Measurements from ENCODE around the gene CYP2C19.
"Not testable (repeated sequence)": the region's sequence is repeated elsewhere in the genome, so short reads cannot be mapped to it uniquely, and the experiment has no call there.

Gene CYP2C19

GRCh38 chr10:94879214-94879613 is 116.7 kb downstream of the CYP2C19 start:
- TF ChIP-seq, protein P1, sequence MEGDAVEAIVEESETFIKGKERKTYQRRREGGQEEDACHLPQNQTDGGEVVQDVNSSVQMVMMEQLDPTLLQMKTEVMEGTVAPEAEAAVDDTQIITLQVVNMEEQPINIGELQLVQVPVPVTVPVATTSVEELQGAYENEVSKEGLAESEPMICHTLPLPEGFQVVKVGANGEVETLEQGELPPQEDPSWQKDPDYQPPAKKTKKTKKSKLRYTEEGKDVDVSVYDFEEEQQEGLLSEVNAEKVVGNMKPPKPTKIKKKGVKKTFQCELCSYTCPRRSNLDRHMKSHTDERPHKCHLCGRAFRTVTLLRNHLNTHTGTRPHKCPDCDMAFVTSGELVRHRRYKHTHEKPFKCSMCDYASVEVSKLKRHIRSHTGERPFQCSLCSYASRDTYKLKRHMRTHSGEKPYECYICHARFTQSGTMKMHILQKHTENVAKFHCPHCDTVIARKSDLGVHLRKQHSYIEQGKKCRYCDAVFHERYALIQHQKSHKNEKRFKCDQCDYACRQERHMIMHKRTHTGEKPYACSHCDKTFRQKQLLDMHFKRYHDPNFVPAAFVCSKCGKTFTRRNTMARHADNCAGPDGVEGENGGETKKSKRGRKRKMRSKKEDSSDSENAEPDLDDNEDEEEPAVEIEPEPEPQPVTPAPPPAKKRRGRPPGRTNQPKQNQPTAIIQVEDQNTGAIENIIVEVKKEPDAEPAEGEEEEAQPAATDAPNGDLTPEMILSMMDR (IDR thresholded peaks at IDR 0.05) = no peak
- H3K9me3 Mint-ChIP-seq = no peaks in the 10 kb centered on the region
- H3K36me3 Mint-ChIP-seq (ENCODE audit: low read depth) = no peaks in the 10 kb centered on the region
- peaks cover 6% of the 10 kb centered on the region for H3K27me3 Mint-ChIP-seq (ENCODE audit: low read depth, poor library complexity)
- H3K4me1 Mint-ChIP-seq = peaks cover 13% of the 10 kb centered on the region
- no peak overlapping the region for H3K27ac Mint-ChIP-seq
- no peak overlapping the region for H3K4me3 Mint-ChIP-seq
- no peak for DNase-seq

DNA sequence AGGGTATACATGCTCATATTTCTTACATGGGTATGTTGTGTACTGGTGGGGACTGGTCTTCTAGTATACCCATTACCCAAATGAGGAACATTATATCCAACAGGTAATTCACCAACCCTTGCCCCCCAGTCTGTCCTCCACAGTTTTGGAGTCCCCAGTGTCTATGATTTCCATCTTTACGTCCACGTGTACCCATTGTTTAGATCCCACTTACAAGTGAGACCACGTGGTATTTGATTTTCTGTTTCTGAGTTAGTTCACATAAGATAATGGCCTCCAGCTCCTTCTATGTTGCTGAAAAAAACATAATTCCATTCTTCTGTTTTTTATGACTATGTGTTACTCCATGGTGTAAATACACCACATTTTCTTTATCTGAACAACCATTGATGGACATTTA is 126.6 kb downstream of the CYP2C19 start:
- H3K4me3 Mint-ChIP-seq = no peak overlapping the region
- H3K4me1 Mint-ChIP-seq = no peaks in the 10 kb centered on the region
- no peak overlapping the region for H3K27ac Mint-ChIP-seq
- TF ChIP-seq, protein P1 (IDR thresholded peaks at IDR 0.05) = no peak
- H3K27me3 Mint-ChIP-seq (ENCODE audit: low read depth, poor library complexity) = no peaks in the 10 kb centered on the region
- H3K9me3 Mint-ChIP-seq = peaks cover 22% of the 10 kb centered on the region
- DNase-seq = no peak
- H3K36me3 Mint-ChIP-seq (ENCODE audit: low read depth) = no peaks in the 10 kb centered on the region

DNA sequence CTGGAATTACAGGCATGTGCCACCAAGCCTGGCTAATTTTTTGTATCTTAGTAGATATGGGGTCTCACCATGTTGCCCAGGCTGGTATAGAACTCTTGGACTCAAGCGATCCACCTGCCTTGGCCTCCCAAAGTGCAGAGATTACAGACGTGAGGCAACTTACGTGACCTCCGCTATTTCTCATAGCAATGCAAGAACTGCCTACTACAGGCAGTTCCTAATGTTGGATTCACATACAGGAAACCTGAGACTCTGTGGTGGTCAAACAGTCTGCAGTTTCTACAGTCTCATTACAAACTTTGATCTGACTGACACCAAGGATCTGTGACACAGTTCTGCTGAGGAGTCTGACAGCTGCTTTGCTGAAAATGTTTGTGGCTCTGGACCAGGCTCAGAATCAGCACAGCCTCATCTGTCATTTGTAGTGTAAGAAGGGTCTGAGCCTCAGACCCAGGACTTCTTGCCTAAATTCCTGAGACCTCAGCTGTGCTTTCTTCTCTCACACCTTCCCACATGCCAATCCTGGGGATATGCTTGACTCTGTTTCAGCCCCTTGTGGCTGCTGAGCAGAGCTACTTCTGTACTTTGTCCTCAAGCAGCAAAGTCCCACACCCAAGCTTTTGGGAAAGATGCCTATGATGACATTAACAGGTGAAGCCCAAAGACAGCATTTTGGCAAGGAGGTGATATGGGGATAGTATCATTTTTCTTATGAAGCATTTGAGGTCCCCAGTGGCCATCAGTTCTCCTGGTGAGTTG is 128.0 kb downstream of the CYP2C19 start:
- H3K9me3 Mint-ChIP-seq = peaks cover 30% of the 10 kb centered on the region
- no peaks in the 10 kb centered on the region for H3K27me3 Mint-ChIP-seq (ENCODE audit: low read depth, poor library complexity)
- H3K4me3 Mint-ChIP-seq = no peak overlapping the region
- DNase-seq = no peak
- TF ChIP-seq, protein P1 (IDR thresholded peaks at IDR 0.05) = no peak
- no peaks in the 10 kb centered on the region for H3K4me1 Mint-ChIP-seq
- no peaks in the 10 kb centered on the region for H3K36me3 Mint-ChIP-seq (ENCODE audit: low read depth)
- no peak overlapping the region for H3K27ac Mint-ChIP-seq

- not testable (repeated sequence) for H3K27me3 Mint-ChIP-seq (ENCODE audit: low read depth, poor library complexity); H3K27ac Mint-ChIP-seq; H3K4me1 Mint-ChIP-seq; H3K36me3 Mint-ChIP-seq (ENCODE audit: low read depth); H3K4me3 Mint-ChIP-seq; DNase-seq
- peaks cover 60% of the 10 kb centered on the region for H3K9me3 Mint-ChIP-seq
Measured at GRCh38 chr10:94898414-94898813, 135.9 kb downstream of the CYP2C19 start.

DNA sequence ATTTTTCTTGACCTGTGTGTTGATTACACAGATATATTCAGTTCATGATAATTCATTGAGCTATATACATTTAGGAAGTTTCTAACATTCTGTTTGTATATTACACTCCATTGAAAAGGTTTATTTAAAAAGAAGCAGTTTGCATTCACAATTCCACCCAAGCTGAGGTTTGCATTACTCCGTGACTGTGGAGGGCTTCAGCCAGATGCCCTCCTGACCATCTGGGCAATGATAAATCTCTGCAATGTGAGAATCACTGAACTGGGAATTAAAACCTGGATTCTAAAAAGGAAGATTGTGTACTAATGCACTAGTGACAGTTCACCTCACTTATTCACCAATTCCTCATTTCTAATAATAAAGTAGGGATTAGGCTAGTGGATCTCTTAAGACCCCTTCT is 139.6 kb downstream of the CYP2C19 start:
- Mint-ChIP-seq H3K36me3 (ENCODE audit: low read depth) (no peaks in the 10 kb centered on the region), H3K4me3 (no peak overlapping the region), H3K9me3 (peaks cover 40% of the 10 kb centered on the region), H3K4me1 (no peaks in the 10 kb centered on the region), H3K27ac (no peak overlapping the region), H3K27me3 (ENCODE audit: low read depth, poor library complexity) (peaks cover 8% of the 10 kb centered on the region)
- no peak for DNase-seq
- TF ChIP-seq, protein P1 (IDR thresholded peaks at IDR 0.05) = no peak

GRCh38 chr10:94902570-94902969 is 140.1 kb downstream of the CYP2C19 start:
- H3K27ac Mint-ChIP-seq = no peak overlapping the region

More at GRCh38 chr10:94902570-94902969, 140.1 kb downstream of the CYP2C19 start:
- Mint-ChIP-seq H3K9me3 (peaks cover 40% of the 10 kb centered on the region), H3K36me3 (ENCODE audit: low read depth) (no peaks in the 10 kb centered on the region), H3K4me3 (no peak overlapping the region), H3K27me3 (ENCODE audit: low read depth, poor library complexity) (peaks cover 8% of the 10 kb centered on the region), H3K4me1 (no peaks in the 10 kb centered on the region)
- TF ChIP-seq, protein P1 (IDR thresholded peaks at IDR 0.05) = no peak
- no peak for DNase-seq
